HL-60 (cell line): Measurements from ENCODE around the gene RAB36.

Source experiments
- SPI1 ChIP-seq: IDR thresholded peaks from 2 replicates; pipeline ENCODE4 v1.6.1; 2012; ENCODE audit warnings: low read depth, mild to moderate bottlenecking, borderline replicate concordance
- TF ChIP-seq, protein P1 (sequence below): IDR thresholded peaks from one replicate; pipeline ENCODE4 v1.5.1; 2011; ENCODE audit warnings: low read length, control low read depth, inconsistent platforms; ENCODE audit not compliant: insufficient read depth

DNA sequence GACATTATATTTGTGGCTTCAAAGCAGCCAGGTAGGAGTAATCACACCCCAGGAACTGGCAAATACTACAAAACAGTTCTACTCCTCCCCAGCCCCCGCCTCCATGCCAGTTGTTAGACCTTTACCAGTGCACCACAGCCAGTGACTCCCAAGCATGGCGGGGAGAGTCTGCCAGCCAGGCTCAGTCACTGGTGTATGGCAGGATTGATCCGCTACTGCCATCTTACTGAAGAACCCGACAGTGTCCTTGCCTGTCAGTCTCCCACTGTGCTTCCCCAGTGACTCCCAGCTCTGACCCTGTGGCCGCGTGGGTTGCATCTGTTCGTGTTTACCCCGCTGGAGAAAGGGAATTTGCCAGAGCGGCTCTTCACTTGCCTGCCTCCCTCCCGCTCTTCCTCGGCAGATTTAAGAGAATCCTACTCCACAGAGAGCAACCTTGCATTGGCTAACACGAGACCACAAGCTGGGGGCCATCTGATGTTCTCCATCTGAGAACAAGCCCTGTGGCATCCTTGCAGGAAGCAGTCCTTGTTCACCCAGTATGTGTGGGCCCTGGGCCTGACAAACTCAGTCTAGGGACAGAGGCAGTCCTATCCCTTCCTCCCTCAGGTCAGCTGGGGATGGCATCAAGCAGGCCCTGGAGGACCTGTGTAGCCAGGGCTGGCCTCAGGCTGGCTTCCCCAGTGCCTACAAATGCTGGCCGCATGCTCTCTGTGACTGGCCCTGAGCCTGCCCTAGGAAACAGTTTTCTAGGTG is 41.9 kb upstream of the RAB36 start:
- TF ChIP-seq, protein P1, sequence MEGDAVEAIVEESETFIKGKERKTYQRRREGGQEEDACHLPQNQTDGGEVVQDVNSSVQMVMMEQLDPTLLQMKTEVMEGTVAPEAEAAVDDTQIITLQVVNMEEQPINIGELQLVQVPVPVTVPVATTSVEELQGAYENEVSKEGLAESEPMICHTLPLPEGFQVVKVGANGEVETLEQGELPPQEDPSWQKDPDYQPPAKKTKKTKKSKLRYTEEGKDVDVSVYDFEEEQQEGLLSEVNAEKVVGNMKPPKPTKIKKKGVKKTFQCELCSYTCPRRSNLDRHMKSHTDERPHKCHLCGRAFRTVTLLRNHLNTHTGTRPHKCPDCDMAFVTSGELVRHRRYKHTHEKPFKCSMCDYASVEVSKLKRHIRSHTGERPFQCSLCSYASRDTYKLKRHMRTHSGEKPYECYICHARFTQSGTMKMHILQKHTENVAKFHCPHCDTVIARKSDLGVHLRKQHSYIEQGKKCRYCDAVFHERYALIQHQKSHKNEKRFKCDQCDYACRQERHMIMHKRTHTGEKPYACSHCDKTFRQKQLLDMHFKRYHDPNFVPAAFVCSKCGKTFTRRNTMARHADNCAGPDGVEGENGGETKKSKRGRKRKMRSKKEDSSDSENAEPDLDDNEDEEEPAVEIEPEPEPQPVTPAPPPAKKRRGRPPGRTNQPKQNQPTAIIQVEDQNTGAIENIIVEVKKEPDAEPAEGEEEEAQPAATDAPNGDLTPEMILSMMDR: no peak
- no peak for TF ChIP-seq SPI1
